GM10266 (cell line): ENCODE data around the gene CARM1.

Experiments used
- DNase-seq: peaks from one replicate; pipeline ENCODE4 v3.0.0; 2012; ENCODE audit errors: extremely low spot score
- TF ChIP-seq, protein P1 (sequence below): IDR thresholded peaks from 2 replicates; pipeline ENCODE4 v1.5.1; 2012; ENCODE audit warnings: mild to moderate bottlenecking, low read depth; ENCODE audit not compliant: control insufficient read depth, insufficient read depth; ENCODE audit errors: missing control alignments

CARM1 gene

DNA sequence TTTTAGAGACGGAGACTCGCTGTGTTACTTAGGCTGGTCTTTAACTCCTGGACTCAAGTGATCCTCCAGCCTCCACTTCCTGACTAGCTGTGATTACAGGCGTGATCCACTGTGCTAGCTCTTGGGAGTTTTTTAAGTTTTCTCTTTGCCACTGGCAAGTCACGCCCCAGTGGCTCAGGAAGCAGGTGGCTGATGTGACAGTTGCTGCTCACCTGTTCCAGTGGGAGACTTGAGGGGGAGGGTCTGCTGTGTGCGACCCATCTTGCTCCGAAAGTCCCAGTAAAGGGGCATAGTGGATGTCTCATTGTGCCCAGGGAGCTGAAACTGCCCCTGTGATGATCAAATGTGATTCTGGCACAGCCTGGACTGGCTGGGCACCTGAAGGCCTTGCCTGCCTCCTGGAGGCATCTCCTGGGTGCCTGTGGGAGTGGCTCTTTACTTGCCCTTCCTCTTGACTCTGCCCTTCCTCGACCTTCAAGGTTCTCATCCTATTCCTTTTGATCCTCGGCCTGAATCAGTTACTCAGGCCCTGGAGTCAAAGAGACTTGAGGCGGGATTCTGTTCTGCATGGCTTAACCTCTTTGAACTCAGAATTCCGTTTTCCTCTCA, 97.3 kb downstream of the CARM1 start:
- TF ChIP-seq, protein P1, sequence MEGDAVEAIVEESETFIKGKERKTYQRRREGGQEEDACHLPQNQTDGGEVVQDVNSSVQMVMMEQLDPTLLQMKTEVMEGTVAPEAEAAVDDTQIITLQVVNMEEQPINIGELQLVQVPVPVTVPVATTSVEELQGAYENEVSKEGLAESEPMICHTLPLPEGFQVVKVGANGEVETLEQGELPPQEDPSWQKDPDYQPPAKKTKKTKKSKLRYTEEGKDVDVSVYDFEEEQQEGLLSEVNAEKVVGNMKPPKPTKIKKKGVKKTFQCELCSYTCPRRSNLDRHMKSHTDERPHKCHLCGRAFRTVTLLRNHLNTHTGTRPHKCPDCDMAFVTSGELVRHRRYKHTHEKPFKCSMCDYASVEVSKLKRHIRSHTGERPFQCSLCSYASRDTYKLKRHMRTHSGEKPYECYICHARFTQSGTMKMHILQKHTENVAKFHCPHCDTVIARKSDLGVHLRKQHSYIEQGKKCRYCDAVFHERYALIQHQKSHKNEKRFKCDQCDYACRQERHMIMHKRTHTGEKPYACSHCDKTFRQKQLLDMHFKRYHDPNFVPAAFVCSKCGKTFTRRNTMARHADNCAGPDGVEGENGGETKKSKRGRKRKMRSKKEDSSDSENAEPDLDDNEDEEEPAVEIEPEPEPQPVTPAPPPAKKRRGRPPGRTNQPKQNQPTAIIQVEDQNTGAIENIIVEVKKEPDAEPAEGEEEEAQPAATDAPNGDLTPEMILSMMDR, result no peak
- DNase-seq, result no peak

DNA sequence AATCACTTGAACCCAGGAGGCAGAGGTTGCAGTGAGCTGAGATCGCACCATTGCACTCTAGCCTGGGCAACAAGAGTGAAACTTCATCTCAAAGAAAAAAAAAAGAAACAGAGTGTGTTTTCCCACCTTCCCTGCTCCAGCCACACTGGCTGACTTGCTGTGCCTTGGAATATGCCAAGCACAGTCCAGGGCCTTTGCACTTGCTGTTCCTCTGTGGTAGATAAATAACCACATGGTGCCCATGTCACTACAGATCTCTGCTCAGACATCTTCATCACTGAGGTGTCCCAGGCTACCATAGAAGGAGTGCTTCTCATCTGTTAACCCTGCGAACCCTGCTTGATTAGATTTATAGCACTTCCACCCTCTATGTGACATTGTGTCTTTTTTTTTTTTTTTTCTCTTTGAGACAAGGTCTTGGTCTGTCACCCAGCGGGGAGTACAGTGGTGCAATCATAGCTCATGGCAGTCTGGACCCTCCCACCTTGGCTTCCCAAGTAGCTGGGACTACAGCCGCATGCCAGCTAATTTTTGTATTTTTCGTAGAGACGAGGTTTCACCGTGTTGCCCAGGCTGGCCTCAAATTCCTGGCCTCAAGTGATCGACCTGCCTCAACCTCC, 99.9 kb downstream of the CARM1 start:
- no peak for DNase-seq
- TF ChIP-seq, protein P1, result no peak
